GM19240 (cell line): ENCODE data around the gene FAM241A.
"Not testable (repeated sequence)": the region's sequence is repeated elsewhere in the genome, so short reads cannot be mapped to it uniquely, and the experiment has no call there.

Experiments
- DNase-seq: peaks from one replicate; pipeline ENCODE4 v3.0.0; 2011; ENCODE audit warnings: low spot score; ENCODE audit not compliant: insufficient read length

The FAM241A gene

DNA sequence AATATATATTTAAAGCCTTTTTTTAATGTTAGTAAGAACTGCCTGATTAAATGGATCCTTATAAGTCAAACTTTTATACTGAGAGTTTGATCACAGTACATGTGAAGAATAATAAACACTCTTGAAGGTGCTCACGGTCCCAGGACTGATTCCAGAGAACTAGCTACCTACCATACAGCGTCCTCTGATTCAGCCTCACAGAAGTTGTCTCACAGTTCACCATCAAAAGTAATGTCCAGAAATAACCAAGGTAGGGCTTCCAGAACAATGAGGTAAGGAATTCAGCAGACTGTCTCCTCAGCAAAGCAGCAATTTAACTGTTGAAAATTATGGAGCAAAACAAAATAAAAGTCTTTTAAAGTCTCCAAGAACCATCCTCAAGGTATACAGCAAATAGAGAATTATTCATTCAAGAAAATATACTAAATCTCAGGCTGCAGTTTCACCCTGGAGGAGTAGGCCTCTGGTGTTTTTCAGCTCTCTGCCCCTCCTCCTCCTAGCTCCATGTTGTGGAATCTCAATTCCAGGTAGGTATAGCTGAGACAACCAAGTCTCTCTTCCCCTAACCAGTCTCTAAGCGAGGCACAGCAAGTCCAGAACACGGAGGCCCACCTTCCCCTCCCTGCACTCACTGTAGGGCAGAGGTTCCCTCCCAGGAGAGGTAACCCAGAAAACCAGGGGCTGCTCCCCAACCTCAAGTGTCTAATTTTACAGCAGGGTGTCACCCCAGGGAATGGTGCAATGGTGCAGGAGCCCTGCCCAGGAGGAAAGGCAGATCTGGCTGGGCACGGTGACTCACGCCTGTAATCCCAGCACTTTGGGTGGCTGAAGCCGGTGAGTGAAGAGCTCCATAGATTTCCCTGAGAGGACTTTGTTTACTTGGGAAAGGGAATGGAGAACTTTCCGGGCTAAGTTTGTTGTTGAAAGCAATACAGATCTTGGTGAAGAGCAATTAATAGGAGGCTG, 28.6 kb downstream of the FAM241A start:
- no peak for DNase-seq

DNA sequence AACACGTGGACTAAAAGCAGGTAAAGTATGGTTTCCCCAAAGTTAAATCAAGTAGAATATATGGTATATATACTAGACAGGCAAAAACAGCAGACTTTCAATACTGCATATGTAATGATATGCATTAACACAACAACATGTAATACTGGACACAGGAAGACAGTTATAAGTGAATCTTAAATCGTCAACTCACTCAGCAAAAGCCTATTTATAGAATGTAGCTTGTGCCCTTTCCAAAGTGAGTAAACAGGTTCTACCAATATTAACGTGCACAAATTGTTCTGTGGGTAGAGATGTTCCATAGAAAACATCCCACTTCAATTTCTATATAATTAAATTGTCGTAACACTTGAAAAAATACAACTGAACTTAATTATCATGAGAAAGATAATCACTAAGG, 30.6 kb downstream of the FAM241A start:
- no peak for DNase-seq

DNA sequence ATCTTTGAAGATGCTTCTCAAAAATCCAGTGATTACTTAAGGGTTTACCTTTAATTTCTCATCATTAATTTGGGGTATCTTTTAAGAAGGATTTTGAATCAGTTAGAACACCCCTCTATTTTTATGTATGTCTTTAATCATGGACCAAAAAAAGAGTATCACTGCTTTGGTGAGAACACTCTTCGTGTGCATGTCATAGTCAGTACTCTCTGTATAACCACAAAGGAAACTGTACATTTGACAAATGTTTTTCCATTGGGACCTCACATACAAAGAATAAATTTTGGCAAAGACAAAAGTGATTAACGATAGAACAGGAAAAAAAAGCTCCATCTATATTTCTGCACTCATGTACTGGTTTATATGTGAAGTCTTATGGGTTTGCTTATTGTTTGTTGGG, 31.3 kb downstream of the FAM241A start:
- no peak for DNase-seq

DNA sequence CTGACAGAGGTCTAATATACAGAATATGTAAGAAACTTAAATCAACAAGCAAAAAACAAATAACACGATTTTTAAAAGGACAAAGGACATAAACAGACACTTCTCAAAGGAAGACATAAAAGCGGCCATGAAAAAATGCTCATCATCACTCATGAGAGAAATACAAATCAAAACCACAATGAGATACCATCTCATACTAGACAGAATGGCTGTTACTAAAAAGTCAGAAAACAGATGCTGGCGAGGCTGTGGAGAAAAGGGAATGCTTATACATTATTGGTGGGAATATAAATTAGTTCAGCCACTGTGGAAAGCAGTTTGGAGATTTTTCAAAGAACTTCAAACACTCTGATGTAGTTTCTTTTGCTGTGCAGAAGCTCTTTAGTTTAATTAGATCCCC, 33.5 kb downstream of the FAM241A start:
- DNase-seq, result not testable (repeated sequence)

DNA sequence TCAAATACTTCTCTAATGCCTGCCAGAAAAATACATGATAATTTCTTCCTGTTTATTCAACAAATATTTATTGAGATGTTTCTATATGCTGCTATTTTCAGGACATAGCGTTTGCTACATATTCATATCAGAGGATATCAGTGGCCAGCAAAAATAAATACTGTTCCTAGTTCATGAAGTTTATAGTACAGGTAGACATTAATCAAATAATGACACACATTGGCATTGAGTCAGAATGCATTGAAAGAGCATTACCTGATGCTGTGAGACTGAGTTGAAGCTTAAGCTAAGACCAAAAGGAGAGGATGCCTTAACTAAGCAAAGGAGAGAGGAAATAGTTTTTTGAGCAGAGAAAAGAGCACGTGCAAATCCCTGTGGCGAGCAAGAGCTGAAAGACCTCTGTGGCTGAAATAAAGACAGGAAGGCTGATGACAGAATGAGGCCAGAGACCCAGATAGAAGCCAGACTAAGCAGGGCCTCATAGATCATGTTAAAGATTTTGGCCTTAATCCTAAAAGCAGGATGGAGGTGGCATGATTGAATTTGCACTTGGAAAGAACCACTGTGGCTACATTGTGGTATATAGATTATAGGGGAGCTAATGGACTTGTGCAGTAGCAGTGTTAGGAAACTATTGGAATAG, 36.2 kb downstream of the FAM241A start:
- DNase-seq, result no peak

DNA sequence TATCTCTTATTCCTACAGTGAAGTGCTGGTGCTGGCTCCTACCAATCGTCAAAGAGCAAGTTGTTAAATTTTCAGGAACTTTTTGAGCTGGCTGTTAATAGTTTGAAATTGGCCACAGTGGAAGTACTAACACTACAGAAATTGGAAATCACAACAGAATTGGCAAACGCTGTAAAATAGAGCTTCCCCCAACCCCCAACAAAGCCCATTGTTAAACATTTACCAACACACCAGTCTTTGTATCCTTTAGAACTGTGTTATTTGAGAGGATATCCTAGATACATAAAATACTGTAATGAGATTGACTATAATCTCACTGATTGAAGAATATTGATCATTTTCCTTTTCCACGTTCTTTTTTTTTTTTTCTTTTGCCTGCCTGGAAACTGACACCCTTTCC, 37.4 kb downstream of the FAM241A start:
- DNase-seq, result no peak

DNA sequence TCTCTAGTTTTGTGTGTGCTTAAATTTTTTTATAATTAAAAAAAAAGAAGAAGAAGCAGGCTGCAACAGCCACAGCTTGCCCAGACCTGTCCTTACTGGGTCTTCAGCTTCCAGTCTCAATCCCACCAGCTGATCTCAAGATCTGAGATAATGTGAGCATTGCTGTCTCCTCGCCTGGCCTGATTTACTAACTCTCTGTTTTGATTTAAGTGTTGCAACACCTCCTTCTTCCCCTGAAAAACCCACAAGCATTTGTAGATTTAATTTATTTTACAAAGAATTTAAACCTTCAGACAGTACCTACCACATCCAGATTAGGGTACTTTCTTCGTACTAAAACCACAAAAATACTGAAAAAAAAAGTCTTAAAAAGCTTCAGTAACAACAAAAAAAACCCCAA, 38.0 kb downstream of the FAM241A start:
- DNase-seq, result no peak

DNA sequence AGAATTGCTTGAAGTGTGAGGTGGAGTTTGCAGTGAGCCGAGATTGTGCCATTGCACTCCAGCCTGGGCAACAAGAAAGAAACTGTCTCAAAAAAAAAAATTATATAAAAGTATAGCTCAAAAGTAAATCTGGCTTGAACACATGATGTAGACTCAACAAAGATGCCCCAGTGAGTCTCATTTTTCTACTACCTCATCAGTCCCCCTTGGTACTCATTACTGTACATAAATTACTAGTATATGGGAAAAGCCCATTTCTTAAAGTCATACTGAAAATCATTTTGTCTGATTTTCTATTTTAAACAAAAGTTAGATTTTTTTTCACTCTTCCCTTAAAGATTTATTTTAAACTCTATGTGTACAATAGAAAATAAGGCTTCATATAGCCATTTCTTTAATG, 39.2 kb downstream of the FAM241A start:
- no peak for DNase-seq

DNA sequence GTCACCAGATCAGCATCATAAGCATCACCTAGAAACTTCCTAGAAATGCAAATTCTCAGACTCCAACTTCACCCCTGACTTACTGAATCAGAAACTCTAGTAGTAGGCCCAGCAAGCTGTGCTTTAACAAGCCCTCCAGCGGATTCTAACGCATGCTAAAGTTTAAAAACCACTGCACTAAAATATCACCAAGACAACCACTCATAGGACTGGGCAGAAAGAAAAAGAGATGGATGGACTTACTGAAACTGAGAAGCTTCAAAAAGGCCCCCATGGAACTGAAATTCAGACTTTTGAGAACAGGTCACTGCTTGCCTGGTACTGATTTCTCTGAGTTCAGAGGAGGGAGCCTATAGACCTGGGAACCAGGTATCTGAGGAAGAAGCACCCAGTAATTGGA, 40.1 kb downstream of the FAM241A start:
- no peak for DNase-seq

DNA sequence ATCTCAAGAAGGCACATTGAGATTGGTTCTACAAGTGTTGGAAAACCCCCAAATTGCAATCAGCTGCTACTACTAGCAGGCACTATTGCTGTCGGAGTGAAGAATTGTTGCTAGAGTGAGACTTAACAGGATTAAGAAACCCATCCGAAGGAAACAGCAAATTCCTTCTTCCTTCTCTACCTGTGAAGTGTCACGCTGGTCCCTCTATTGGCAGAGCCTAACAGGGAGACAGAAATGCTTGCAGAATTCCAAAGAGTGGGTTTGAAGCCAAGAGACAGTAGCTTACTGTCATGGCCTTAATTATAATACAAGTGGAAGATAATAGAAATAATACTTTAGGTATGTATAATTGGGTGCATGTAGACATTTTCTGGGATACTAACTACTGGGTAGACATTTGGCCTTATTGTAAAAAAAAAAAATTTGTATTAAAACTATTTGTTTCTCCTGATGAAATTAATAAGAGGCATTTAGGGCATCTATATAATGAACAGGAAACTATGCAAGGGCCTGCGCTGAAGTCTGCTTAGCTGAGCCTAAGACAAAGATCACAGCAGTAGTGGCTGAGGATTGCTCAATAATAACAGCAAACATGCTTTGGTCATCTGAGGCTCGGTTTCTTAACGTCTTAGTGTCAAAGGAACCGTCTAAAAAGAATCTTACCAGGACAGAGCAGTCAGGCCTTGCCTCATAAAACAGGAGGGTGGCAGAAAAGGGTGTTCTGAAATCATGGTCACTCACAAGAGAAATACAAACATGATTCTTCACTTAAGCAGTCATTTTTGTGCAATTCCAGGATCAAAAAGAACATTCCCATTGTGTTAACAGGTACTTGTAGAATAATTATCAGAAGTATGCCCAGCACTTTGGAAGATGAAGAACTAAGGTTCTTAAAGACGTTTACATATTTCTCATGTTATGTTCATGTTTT, 40.8 kb downstream of the FAM241A start:
- DNase-seq, result no peak

DNA sequence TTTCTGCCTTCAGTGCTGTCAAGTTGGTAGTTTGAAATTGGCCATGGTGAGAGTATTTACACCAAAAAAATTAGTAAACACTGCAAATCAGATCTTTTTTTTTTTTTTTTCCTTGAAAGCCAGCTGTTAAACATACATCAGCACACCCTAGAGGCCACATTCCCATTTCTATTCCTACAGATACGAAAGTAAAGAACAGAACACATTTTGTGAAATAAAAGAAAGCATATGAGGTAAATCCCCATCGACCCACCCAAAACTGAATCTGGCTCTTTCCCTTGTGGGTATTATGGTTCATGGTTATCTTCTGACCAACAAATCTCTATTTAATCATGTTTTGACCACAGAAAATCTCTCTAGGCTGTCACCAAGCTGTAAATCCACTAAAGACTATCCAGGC, 44.5 kb downstream of the FAM241A start:
- DNase-seq, result no peak

DNA sequence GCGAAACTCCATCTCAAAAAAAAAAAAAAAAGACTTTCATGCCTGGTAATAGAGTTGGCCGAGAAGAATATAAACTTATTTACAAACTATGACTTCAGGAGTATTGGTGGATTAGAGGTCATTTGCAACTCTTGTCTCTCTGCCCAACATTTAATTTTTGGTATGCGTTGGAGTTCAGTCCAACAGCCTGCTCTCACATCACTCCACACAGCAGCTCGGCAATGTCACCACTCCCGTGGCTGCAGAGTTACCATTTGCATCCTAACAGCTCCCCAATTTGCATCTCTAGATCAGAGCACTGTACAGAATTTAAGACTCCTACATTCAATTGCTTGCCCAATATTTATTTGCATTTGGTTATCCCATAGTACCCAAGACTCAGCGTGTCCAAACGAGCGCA, 45.4 kb downstream of the FAM241A start:
- no peak for DNase-seq

DNA sequence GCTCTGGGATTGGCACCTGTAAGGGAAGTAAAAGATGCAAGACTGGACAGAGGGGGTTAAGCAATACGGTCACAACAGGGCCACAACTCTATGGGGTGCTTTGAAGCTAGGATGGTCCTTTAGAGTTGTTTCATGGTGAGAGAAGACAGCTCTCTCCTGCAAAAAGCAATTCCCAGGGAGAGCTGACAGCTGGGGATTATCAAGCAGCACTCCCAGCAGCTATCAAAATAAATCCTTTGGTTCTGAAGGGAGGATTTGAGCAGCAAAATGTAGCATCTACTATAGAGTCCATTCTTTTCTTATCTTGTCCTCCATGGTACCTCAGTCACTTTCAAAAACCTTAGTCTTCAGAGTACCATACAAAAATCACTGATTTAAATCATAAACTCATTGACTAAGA, 51.2 kb downstream of the FAM241A start:
- DNase-seq, result no peak

DNA sequence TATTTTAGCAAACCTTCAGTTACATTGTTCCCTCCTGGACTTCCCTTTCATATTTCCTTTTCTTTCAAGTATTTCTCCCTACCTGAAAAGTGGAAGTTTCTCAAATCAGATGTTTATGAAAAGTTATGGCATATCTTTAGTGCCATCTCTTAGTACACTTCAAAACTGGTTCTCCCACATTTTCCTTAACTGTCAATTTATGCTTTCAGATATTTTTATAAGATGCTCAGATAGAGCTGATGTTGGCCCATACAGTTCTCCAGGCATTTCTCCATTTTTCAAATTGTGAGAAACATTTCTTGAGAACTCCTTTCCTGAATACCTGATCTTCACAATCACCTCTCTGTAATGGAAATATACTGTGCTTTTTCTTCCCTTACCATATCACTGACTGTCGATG, 53.8 kb downstream of the FAM241A start:
- no peak for DNase-seq

DNA sequence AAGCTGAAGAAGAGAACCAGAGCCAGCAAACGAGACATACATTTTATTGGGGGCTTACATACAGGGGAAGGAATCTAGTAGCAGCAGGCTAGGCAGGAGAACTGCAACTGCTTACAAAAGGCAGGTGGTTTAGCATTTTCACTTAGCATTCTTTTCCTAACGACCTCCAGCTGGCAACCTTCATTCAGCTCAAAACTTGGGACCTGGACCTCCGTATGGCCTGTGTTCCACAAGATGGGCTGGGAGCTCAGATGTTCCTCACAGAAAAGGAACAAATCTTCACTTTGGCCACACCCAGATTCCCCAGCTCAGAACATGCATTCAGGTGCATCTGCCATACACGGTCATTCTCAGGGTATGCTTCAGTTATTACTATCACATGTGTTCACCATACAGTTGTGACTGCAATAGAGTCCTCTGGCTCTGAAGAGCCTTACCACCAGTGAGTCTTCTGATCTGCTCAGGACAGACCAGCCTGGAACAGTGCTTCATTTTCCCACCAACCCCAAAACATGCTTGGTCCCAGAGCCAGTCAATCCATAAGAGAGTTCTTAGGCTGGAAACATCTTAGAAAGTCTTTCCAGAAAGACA, 56.8 kb downstream of the FAM241A start:
- no peak for DNase-seq

DNA sequence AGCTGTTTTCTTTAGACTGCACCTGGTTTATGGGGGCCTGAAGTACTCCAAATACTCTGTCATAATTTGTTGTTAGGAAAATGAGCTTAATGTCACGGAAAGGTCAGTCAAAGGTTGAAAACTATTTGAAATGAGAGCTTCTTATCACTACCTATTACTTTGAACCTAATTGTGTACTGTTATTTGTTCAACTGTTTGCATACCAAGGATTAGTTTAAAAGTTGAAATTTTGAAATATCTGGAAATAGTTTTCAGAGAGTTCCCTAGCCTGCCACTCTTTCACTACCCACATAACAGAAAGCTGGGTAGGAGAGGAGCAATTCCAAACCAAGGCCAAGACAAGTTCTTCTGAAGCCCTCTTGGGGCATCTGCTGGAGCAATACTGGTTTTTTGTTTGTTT, 58.3 kb downstream of the FAM241A start:
- DNase-seq, result no peak

DNA sequence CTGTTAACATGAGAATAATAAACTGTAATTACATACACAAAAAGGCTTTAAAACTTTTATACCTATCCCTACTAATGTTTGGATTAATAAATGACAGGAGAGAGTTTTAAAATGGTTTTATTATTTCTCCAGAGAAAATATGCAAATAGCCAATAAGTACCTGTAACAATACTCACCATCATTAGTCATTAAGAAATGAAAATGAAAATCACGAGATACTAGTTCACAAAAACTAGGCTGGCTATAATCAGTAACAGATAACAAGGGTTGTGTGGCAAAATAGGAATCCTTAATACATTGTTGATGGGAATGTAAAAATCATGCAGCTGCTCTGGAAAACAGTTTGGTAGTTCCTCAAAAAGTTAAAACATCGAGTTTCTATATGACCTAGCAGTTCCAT, 61.2 kb downstream of the FAM241A start:
- DNase-seq, result no peak

DNA sequence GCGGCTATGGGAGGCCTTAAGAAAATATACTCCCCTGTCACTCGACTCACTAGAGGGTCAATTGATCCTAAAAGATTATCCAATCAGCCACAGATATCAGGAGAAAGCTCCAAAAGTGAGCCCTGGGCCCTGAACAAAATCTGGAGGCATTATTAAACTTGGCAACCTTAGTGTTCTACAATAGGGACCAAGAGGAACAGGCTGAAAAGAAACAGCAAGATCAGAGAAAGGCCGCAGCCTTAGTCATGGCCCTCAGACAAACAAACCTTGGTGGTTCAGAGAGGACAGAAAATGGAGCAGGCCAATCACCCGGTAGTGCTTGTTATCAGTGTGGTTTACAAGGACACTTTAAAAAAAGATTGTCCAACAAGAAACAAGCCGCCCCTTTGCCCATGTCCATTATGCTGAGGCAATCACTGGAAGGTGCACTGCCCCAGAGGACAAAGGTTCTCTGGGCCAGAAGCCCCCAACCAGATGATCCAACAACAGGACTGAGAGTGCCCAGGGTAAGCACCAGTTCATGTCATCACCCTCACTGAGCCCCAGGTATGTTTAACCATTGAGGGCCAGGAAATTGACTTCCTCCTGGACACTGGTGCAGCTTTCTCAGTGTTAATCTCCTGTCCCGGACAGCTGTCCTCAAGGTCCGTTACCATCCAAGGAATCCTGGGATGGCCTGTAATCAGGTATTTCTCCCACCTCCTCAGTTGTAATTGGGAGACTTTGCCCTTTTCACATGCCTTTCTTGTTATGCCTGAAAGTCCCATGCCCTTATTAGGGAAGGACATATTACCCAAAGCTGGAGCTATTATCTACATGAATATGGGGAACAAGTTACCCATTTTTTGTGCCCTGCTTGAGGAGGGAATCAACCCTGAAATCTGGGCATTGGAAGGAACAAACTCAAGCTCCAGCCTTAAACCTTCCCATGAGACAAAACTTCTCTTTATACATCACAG, 63.2 kb downstream of the FAM241A start:
- DNase-seq, result not testable (repeated sequence)

DNA sequence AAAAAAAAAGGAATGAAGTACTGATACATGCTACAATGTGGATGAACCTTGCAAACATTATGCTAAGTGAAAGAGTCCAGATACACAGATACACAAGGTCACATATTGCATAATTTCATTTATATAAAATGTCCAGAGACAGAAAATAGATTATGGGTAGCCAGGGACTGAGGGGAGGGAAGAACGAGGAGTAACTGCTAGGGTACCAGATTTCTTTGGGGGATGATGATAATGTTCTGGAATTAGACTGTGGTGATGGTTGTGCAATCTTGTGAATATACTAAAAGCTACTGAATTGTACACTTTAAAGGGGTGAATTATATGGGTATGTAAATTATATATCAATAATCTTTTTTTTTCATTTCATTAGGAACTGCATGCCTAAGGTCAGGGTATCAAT, 65.5 kb downstream of the FAM241A start:
- no peak for DNase-seq

DNA sequence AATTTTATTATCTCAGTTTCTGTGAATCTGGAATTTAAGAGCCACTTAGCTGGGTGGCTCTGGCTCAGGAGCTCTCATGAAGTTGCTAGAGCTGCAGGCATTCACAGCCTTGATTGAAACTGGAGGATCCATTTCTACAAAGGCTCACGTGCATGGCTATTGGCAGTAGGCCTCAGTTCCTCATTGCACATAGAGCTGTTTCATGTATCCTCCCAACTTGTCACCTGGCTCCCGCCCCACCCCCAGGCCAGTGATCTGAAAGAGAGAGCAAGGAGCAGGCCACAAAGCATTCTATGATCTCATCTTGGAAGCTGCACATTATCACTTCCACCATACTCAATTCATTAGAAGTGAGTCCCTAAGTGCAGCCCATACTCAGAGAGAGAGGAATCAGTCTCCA, 67.8 kb downstream of the FAM241A start:
- no peak for DNase-seq
